Esophagus mucosa (tissue), 1 donor: ENCODE measurements around the gene SCN8A. TPM values are rescaled to one million over a fixed set of nuclear protein-coding genes. Genes with fewer than 3 reads are reported as not detected.
"Not testable (repeated sequence)": the region's sequence is repeated elsewhere in the genome, so short reads cannot be mapped to it uniquely, and the experiment has no call there.

ENCODE experiments used
- ATAC-seq: fragments of 200-7000 bp; cut with Tn5 transposase; one replicate; pipeline ENCODE4 v1.9.1; 2020
- total RNA-seq: library from RNA; stranded (reverse); gene quantifications from one replicate; pipeline ENCODE4 v1.2.4, GENCODE V29; 2023
- donor health status: DM: yes; HTN: yes; CAD: no.

Gene SCN8A
- total RNA-seq, 1 donor from 2014 or later: 0.68 TPM

DNA sequence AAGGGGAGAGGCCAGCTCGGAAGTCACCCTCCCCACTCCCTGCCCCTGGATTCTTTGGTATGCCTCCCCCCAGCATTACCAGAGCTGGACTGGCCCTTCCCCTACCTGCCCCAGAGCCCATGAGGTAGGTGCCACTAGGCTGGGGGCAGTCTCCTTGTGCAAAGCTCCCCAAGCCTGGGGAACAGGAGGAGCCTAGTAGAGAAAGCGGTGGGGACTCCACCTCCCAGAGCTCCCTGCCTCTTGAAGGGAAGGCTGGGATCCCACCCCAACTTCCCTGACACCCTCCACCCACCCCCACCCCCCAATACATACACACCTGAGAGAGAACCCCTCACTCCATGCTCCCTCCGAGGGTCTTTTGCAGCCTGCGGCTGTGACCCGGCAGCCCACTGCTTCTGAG is 227.1 kb downstream of the SCN8A start:
- ATAC-seq: no peak

DNA sequence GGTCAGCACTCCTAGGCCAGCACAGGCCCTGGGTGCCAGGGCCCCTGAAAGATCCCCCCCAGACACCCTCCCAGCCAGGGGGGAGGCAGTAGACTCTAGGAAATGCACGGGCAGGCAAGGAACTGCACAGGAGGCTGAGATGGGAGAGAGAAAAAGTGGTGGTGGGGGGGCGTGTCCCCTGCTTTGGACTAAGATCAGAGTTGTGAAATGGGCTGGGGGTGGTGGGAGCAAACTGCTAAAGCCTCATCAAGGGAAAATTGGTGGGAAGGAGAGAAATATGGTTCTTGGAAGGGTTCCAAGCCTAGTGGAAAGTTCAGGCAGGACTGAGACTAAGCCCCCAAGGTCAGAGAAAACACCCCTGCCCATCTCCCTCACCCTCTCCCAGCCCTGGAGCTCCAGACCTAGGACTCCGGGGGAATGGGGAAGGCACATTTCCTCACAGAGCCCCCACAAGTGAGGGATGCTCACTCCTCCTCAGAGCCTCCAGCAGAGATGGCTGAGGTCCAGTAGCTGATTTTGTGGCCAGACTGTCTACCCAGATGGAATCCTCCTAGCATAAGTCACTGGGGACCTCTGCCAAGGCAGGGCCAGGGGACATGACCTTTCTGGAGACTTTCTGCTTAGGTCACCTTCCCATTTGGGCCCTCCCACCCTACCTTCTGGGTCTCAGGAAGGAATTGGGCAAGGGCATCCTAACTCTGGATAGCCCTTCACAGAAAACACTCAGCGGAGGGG is 227.7 kb downstream of the SCN8A start:
- ATAC-seq: no peak

DNA sequence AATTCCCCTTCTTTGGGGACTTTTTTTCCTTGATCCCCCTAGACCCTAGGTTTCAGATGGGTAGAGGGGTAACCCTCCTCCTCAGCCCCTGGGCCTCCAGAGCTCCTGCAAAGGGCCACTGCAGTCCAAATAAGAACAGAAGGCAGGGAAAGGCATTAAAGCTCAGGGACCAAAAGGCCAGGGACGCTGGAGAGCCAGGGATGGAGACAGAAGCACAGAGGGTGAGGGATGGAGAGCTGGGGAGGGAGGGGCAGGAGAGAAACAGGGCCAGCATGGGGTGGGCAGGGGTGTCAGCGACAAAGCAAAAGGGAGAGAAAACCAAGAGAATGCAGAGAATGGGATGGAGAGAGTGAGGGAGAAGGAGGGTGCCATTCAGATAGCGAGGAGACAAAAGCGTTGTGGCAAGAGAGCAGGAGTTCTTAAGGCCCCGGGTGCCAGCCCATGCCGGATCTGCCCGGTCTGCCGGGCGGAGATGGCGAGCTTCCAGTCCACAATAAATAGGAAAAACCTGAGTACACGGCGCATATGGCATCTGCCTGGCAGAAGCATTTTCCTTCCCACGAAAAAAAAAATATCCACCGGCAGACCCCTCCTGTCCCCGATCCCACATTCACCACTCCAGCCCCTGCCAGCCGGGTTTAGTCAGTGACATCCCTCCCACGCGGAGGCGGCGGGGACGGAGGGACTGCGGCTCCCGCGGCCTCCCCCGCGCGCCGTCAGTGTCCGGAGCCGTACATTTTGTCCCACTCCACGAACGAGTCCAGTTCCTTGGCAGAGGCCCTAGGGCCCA is 228.9 kb downstream of the SCN8A start:
- ATAC-seq: no peak

DNA sequence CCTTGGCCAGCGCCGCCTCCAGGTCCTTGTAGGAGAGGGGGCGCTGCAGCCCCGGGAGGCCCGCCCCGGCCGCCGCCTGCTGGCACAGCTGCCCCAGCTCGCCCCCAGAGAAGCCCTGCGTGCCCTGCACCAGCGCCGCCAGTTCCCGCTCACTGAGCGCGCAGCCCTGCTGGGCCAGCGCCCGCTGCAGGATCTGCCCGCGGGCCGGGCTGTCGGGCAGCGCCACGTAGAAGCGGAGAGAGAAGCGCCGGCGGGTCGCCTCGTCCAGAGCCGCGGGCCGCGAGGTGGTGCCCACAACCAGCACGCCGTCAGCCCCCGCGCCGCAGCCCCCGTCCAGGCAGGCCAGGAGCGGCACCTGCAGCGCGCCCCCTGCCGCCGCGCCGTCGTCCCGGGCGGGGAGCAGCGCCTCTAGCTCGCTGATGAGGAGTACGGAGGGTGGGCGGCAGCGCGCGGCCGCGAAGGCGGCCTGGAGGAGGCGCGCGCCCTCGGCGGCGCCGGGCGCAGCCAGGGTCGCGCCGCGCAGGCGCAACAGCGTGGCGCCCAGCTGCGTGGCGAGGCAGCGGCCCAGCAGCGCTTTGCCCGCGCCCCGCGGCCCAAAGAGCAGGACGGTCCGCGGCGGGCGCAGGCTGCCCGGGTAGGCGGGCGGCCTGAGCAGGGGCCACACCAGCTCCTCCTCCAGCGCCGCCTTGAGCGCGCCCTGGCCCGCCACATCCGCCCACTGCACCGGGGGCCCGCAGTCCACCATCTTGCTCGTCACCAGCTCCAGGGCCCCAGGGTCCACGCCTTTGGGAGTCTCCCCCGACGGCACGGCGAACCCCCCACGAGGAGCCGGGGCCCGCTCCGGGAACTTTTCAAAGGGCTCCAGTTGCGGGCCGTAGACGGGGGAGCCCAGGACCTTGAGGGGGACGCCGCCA is 229.8 kb downstream of the SCN8A start:
- peak; percentile 30 for ATAC-seq

DNA sequence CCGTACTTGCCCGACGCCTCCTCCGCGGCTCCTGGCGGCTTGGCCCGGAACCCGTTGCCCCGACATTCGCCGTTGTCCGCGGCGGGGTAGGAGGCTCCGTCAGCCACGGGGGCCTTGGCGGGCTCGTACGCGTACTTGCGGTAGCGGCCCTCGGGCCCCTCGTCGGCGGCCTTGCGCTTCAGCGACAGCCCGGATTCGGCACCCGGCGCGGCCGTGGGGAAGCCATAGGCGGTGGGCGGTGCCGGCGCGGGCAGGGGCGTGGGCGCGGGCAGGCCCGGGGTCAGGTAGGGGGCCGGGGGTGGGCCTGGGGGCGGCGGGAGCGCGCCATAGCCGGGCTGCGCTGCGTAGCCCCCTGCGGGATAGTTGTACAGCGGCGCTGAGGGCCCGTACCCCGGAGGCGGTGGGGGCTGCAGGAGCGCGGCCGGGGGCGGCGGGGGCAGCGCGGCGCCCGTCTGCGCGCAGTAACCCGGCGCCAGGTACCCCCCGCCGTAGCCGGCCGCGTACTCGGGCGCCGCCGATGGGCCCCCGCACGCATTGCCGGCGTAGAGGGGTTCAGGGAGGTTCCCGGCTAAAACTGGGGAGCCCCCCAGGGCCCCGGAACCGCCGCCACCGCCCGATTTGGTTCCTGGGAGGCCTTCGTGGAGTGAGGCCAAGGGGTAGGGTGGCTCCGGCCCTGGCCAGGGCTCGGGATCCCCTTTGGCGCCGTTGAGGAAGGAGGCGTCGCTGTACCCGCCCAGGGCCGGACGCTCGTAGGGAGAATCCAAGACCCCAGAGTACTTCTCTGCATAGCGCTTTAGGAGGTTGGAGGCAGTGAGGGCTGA is 230.6 kb downstream of the SCN8A start:
- peak; percentile 4 for ATAC-seq

DNA sequence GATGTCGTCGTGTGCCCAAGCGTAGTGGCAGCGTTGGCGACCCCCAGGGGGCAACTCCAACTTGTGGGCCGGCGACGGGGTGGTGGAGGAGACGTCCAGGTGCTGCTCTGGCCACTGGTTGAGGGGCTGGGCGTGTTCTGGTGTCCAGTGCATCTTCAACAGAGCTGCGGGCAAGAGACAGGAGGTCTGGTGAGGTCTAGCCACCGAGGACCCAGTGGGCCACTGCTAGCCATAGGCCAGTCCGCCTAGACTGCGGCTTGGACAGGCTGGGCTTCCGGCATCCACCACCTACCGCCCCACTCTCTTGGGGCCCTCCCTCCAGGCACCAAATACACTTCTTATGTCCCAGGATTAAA is 231.2 kb downstream of the SCN8A start:
- ATAC-seq: no peak

DNA sequence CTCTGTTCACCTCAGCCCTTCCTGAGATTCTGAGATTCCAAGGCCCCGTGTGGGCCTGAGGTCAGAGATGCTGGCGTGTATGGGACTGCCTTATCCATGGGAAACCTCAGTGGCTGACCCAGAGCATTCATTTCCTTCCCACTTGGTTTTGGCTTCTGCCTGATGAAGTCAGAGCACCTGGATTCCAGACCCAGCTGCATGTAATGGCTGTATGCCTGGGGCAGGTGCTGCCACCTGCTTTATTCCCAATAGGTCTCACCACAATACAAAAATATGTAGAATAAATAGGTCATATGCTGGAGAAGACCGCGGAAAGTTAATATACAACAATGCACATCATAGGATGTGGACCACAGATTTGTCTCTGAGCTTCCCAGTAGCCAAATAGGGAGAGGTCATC is 231.9 kb downstream of the SCN8A start:
- ATAC-seq: no peak

DNA sequence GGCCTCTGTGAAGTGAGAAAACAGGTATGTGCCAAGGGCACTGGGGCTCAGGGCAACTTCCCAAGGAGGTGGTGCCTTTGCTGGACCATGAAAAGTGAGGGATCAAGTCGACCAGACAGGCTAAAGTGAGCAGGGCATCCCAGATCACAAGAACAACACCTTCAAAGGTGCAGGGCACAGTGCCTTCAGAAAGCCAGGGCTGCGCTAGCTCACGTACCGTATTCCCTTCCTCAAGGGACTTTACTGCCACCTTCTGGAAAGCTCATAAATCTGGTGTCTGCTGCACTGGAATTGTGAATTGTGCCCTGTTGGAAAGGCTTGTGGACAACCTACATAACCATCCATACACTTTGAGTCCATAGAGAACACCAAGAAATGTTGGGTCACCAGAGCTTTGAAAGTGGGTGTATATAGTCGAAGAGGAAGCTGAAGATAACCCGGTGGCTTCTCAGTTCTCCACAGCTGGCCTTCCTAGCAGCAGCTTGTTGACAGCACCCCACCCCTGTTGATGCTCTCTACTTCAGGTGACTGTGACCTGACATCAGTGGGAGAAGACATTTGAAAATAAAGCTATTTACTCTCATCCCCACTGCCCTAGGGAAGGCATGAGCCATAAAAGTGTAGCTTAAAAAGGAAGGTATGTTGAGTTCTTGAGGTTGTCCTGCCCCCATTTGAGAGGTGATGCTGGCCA is 233.0 kb downstream of the SCN8A start:
- ATAC-seq: peak; percentile 50

DNA sequence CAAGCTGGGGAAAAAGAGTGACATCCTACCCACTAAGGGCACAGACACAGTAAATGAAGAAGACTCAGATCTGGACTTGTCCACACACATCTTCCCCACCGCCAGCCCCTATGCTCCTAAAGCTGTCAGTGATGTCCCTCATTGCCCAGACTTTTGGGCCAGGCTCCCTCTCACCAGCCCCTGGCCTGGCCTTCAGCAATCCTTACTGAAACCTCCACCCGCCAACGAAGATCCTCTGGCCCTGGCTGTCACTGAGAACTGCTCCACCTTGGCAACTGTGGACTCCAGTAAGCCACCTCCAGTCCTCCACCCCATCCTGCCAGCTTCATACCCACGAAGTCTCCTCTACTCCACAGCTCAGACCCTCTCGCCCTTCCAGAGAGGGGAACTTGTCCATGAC is 234.2 kb downstream of the SCN8A start:
- ATAC-seq: no peak

DNA sequence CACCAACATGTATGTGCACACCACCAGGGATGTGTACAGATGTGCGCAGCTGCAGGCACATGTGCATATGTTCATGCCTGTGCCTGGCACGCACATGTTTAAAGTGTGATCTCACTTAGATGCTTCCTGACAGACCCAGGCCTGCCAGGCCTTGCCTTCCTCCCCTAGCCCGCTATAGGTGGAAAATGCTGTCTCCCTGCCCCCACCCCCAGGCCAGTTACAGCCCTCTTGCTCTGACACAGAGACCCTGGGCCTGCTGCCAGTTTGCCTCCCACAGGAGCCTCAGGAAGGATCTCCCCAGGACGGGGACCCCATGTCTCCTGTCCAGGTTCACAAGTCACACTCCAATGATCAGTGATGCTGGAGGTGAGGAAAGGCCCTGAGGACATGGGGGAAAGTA is 235.8 kb downstream of the SCN8A start:
- ATAC-seq: no peak

DNA sequence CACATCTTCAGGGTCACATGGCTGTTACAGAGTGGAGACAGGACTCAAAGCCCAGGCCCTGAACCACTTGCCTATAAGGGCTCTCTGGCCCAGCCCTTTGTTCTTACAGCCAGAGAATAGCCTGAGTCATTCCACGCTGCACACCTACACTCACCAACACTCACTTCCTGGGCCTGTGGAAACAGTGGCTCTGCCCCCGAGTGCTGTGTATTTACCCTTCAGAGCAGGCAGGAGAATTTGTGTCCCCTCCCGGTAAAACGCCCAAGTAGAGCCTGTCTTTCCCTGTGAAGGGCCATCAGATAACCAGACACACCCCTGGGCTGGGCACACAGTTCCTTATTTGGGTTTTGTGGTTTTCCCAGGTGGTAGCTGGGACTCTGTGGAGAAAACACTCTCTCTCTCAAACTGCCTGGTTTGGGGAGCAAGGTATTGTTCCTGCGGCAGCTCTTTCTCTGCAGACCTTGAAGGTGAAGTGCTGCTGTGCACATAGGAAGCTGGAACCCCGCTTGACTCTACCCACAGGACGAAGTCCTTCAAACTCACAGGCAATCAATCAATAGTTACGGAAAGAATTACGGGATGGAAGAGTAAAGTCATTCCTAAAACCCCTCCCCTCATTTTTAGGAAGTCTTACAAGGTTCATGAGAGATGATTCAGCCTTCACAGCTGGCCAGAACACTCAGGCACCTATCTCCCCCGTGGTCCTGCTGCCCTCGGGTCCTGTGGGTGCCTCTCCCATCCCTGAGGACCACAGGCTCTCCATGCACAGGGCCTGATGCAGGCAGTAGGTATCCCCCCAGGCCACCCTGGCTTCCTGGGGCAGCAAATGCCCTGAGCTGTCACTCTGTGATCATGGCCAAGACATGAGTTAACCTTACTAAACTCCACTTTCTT is 237.1 kb downstream of the SCN8A start:
- peak; percentile 92 for ATAC-seq

DNA sequence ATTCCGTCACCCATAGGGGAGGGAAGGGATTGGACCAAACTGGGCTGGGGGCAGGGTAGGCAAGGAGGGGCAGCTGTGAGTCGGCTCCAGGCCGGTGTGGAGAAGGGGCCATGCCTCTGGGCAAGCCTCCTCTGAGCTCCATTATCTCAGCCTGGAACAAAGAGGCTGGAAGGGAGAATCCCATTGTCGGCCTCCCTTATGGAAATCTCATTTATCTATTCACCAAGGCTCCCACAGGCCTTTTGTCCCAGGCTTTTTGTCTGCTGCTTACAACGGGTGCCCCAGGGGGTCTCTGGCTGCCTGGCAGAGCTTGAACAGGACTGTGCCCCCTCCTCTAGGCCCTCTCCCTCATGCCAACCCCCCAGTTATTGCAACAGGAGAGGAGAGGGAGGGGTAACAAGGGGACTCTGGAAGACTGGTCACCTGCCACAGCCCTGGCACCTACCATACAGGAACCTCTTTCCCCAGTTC is 238.0 kb downstream of the SCN8A start:
- ATAC-seq: no peak

DNA sequence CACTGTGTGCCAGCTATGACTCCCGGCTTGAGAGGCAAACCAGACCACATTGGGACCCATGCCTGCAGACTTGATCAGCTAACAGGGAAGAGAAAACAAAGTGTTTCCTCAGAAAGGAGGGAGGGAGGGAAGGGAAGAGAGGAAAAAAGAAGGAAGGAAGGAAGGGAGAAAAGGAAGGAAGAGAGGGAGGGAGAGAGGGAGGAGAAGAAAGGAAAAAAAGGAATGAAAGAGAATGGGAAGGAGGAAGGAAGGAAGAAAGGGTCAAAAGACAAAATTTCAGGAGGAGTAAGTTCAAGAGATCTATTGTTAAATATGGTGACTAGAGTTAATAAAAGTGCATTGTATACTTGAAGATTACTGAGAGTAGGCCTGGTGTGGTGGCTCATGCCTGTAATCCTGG is 238.6 kb downstream of the SCN8A start:
- ATAC-seq: no peak

DNA sequence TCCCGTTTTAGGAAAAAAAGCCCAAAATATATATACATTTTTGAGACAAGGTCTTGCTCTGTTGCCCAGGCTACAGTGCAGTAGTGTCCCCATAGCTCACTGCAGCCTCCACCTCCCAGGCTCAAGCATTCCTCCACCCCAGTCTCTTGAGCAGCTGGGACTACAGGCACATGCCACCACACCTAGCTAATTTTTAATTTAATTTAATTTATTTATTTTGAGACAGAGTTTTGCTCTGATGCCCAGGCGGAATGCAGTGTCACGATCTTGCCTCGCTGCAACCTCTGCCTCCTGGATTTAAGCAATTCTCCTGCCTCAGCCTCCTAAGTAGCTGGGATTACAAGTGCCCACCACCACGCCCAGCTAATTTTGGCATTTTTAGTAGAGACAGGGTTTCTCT is 240.8 kb downstream of the SCN8A start:
- ATAC-seq: not testable (repeated sequence)

DNA sequence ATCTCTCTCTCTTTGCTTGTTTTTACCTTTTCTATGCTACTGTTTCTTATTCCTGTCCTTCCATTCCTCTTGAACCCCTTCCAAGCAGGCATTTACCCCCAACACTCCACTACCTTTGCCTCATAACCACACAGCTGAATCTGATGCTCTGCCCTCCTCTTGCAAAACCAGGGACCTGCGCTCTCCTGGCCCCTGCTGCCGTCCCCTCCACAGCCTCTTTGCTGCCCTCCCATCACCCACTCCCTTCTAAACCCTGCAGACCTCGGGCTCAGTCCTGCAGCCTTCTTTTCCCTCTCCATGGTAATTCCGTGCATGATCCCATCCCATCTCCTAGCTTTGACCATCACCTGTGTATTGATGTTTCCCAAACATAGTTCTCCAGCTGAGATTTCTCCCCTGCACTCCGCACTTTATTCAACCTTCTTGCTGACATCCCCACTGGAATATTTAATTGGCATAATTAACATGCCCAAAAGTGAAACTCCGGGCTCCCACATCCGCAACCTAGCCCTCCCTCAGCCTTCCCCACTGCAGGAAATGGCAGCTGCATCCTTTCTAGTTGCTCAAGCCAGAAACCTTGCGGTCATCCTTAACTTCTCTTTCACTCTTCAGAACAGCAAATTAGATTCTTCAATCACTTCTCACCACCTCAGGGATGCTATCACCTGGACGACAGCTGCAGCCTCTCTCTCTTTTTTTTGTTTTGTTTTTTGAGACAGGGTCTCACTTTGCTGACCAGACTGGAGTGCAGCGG is 241.5 kb downstream of the SCN8A start:
- ATAC-seq: no peak

DNA sequence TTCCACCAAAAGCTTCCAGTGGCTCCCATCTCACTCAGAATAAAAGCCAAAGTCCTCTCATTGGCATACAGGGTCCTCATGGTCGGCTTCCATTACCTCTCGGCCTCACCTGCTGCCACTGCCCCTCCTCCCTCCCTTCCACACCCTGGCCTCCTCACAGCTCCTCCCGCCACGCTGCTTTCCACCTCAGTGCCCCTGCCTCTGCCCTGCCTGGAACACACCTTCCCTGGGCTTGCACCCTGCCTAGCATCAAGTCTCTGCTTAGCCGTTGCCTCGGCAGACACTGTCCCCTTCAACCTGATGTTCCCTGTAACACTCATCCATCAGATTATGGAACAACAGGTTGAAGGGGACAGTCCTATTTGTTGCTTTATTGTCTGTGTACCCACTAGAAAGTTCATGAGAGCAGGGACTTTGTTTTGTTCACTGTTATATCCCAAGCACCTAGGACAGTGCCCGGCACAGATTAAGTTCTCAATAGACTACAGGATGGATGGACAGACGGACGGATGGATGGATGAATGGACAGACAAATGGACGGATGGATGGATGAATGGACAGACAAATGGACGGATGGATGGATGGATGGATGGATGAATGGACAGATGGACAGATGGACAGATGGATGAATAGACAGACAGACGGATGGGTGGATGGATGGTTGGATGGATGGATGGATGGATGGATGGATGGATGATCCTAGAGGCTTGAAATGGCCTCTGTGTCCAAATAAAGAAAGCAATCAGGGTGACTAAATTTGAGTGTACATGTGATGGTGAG is 242.6 kb downstream of the SCN8A start:
- no peak for ATAC-seq

DNA sequence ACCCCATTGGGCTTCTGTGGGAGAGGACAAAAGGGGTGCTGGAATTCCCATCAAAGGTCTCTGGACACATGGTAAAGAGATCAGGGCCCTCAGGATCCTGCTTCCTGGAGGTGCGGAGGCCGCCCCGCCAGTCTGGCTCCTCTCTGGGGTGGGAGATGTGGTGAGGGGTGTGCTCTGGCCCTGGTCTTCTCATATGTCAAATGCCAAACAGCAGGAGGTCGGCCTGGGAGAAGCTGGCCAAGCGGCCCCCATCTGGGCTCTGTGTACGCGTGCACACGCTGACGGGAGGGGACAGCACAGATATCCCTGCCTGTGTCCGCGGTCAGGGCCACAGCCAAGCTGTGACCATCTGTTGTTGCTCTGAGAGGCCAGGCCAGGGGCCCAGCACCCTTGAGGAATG is 243.4 kb downstream of the SCN8A start:
- no peak for ATAC-seq

DNA sequence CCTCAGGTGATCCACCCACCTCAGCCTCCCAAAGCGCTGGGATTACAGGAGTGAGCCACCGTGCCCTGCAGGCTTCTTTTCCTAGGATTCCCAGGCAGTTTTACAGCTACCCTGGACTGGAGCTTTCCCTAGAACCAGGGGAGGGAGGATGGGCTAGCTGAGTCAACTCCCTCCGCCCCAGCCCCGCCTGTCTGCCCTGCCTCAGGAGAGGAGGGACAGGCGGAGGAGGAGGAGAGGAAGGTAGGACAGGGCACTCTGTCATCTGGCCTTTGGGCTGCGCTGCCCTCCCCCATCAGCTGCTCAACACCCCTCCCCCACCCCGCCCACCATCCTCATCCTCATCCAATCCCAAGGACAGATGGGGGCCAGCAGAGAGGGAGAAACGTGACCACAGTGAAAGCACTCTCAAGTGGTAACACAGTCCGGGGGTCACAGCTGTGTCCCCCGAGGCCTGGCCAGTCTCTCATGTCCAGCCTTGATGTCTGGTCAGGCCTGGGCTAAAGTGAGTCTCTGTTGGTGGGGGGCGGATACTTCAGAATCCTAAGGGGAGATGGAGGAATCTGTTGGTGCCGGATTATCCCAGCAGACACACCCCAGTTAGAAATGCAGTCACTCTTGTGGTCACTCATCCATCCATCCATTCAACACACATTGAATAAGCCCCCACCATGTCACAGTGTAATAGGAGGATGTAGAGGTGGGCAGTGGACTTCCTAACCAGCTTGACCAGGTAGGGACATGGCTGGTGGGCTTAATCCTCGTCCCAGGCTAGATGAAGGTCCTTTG is 245.2 kb downstream of the SCN8A start:
- ATAC-seq: no peak
